Measurements from ENCODE around the gene XRRA1. TPM values are rescaled to one million over a fixed set of nuclear protein-coding genes. Genes with fewer than 3 reads are reported as not detected.

The XRRA1 gene
- 34.1 TPM for total RNA-seq (2021; ENCODE audit: unreplicated experiment)
- 24.9 TPM for polyA plus RNA-seq (2012; ENCODE audit: insufficient read length)
- Bru-seq, nascent RNA, result percentile 80 among the genes with signal in this experiment
- BruChase-seq, experiment 1, labeled RNA remaining after a 2-hour chase, result percentile 77 among the genes with signal in this experiment
- percentile 74 among the genes with signal in this experiment for BruChase-seq, experiment 2, labeled RNA remaining after a 6-hour chase
- long read RNA-seq, partial matches to known transcripts, result 6 of 49 reads
- long read RNA-seq, other reads (novel, unspliced or antisense), result 43 of 49 reads

- peaks cover 12% of the 10 kb centered on the region for H3K4me1 ChIP-seq (ENCODE audit: control insufficient read depth, insufficient read depth, low read length)
- peak within 1 kb of the TSS; percentile 95 to 98 for H3K4me3 ChIP-seq (ENCODE audit: low read depth in 2 of 2, low read length in 2 of 2)
- peak within 1 kb of the TSS; percentile 97 for H3K27ac ChIP-seq (ENCODE audit: low read length)
- TF ChIP-seq POLR2AphosphoS5 (IDR thresholded peaks at IDR 0.05; ENCODE audit: low read depth, low read length) (peak; percentile 98), SIN3A (IDR thresholded peaks at IDR 0.05; ENCODE audit: borderline replicate concordance, insufficient read depth, low read depth, low read length) (peak; percentile 89), REST (IDR thresholded peaks at IDR 0.05; ENCODE audit: insufficient read depth in 1 of 2, low read depth in 2 of 2, low read length in 1 of 2) (peak in 1 of 2 experiments; percentile 58; a peak in 1 of 4 replicates), TCF7L2 (IDR thresholded peaks at IDR 0.05; ENCODE audit: low read depth, low read length) (0 out of 2 replicates have a peak, but pooled peaks have one; percentile 29), CTCF (IDR thresholded peaks at IDR 0.05) (no peak)
- no peaks in the 10 kb centered on the region for H3K9me3 ChIP-seq (ENCODE audit: control insufficient read depth, insufficient read depth, low read depth, low read length)
- no peaks in the 10 kb centered on the region for H3K27me3 ChIP-seq (ENCODE audit: control insufficient read depth, insufficient read depth, low read length)
- intact Hi-C loops (cut with micrococcal nuclease; ENCODE audit: unreplicated experiment) (no loop called here), in situ Hi-C loops (cut with HindIII; ENCODE audit: low pct_unique_long_range_greater_than_20kb, low sequenced_read_pairs) (no loop called here)
- BruUV-seq (replicated peaks), result TSS peak; percentile 87
- DNase-seq (ENCODE audit: low read depth, low spot score) (peak; percentile 94), ATAC-seq (peak; percentile 100)
- CTCF ChIA-PET, result no interaction called here
- POLR2A ChIA-PET, result interaction anchor here (0.7 kb wide), 1 partner anchor 39 kb away, joined by 3 read pairs; no protein-coding TSS in a partner anchor
- peaks cover 11% of the 10 kb centered on the region; the same call in 1 of the 2 replicates for H3K36me3 ChIP-seq (ENCODE audit: control insufficient read depth, insufficient read depth, low read length)
Measured at GRCh38 chr11:74948898-74949752, at the start of gene XRRA1, which contains the start of gene SPCS2. XRRA1 (minus strand) TSS chr11:74949091; CDS start chr11:74940878, 8,213 bp downstream. SPCS2 (plus strand) TSS chr11:74949266; CDS start chr11:74949286, 20 bp downstream.

- Histone ChIP-seq H3K4me1 (ENCODE audit: control insufficient read depth, insufficient read depth, low read length) (peaks cover 21% of the 10 kb centered on the region), H3K36me3 (ENCODE audit: control insufficient read depth, insufficient read depth, low read length) (peaks cover 17% of the 10 kb centered on the region), H3K9me3 (ENCODE audit: control insufficient read depth, insufficient read depth, low read depth, low read length) (no peaks in the 10 kb centered on the region), H3K27ac (ENCODE audit: low read length) (no peak overlapping the region), H3K27me3 (ENCODE audit: control insufficient read depth, insufficient read depth, low read length) (no peaks in the 10 kb centered on the region), H3K4me3 (ENCODE audit: low read depth in 2 of 2, low read length in 2 of 2) (no peak overlapping the region)
- ATAC-seq (no peak), DNase-seq (ENCODE audit: low read depth, low spot score) (no peak)
- BruUV-seq (replicated peaks), result no TSS peak
- TF ChIP-seq TCF7L2 (IDR thresholded peaks at IDR 0.05; ENCODE audit: low read depth, low read length) (no peak), REST (IDR thresholded peaks at IDR 0.05; ENCODE audit: insufficient read depth in 1 of 2, low read depth in 2 of 2, low read length in 1 of 2) (no peak), SIN3A (IDR thresholded peaks at IDR 0.05; ENCODE audit: borderline replicate concordance, insufficient read depth, low read depth, low read length) (no peak), POLR2AphosphoS5 (IDR thresholded peaks at IDR 0.05; ENCODE audit: low read depth, low read length) (no peak), CTCF (IDR thresholded peaks at IDR 0.05) (no peak)
- intact Hi-C loops (cut with micrococcal nuclease; ENCODE audit: unreplicated experiment) (no loop called here), in situ Hi-C loops (cut with HindIII; ENCODE audit: low pct_unique_long_range_greater_than_20kb, low sequenced_read_pairs) (no loop called here)
- POLR2A ChIA-PET, result no interaction called here
- CTCF ChIA-PET, result no interaction called here
Measured at GRCh38 chr11:74992852-74993251, 44.0 kb upstream of the XRRA1 start.
